Lower lobe of right lung (tissue), 2 donors: ENCODE data around the gene DCDC2. TPM values are rescaled to one million over a fixed set of nuclear protein-coding genes. Genes with fewer than 3 reads are reported as not detected.

Source experiments
- ATAC-seq, 2 donors: fragments of 200-7000 bp; cut with Tn5 transposase; one replicate each; pipeline ENCODE4 v1.9.1; 2020 to 2022; ENCODE audit warnings: mild to moderate bottlenecking in 2 of 2, moderate library complexity in 2 of 2
- DNase-seq: peaks from one replicate; pipeline ENCODE4 v3.0.0-alpha.2; 2020
- H3K27ac ChIP-seq: fragments of 200-600 bp; one replicate; pipeline ENCODE4 v1.8.0; 2022
- H3K27me3 ChIP-seq: fragments of 200-600 bp; one replicate; pipeline ENCODE4 v1.8.0; 2022; ENCODE audit warnings: low read depth
- H3K36me3 ChIP-seq: fragments of 200-600 bp; one replicate; pipeline ENCODE4 v1.8.0; 2022; ENCODE audit warnings: mild to moderate bottlenecking
- H3K4me1 ChIP-seq: fragments of 200-600 bp; one replicate; pipeline ENCODE4 v1.8.0; 2022
- H3K4me3 ChIP-seq: fragments of 200-600 bp; one replicate; pipeline ENCODE4 v1.8.0; 2022; ENCODE audit warnings: mild to moderate bottlenecking
- H3K9me3 ChIP-seq: fragments of 200-600 bp; one replicate; pipeline ENCODE4 v1.8.0; 2022
- CTCF ChIP-seq: fragments of 200-600 bp; IDR thresholded peaks from one replicate; pipeline ENCODE4 v1.8.0; 2022; ENCODE audit warnings: antibody characterized with exemption, mild to moderate bottlenecking
- intact Hi-C: fragments of 100-400 bp; cut with DNase I; formaldehyde crosslinking; loops from one replicate; pipeline ENCODE4 v1.11.0; 2022
- total RNA-seq: library from RNA; stranded (reverse); fragmentation: NEBNext Ultra II Directional; extraction: Animal tissue kit (Norgen Biotek cat#: 25700); gene quantifications from one replicate; pipeline ENCODE4 v1.2.1, GENCODE V29; 2021
- donor health status: DM: no; HTN: yes; CAD: no; lungs with severe emphysema.

DCDC2 gene
- total RNA-seq, 1 donor from 2014 or later, result 5.6 TPM

- H3K27me3 ChIP-seq, result peaks cover 19% of the 10 kb centered on the region
- H3K27ac ChIP-seq, result no peak overlapping the region
These were observed 235.7 kb downstream of the DCDC2 start for GRCh38 chr6:24122139-24122538.

More at GRCh38 chr6:24122139-24122538, 235.7 kb downstream of the DCDC2 start:
- no peaks in the 10 kb centered on the region for H3K4me1 ChIP-seq
- no peak for ATAC-seq
- no peak overlapping the region for H3K4me3 ChIP-seq
- TF ChIP-seq CTCF, result no peak
- no peak for DNase-seq
- intact Hi-C loops, result no loop called here
- no peaks in the 10 kb centered on the region for H3K9me3 ChIP-seq
- no peaks in the 10 kb centered on the region for H3K36me3 ChIP-seq

Other genes with a start within 250 kb of the DCDC2 start
- not detected for gene NRSN1, start 231.8 kb downstream of the DCDC2 start, total RNA-seq
- gene MRS2, start 44.9 kb upstream of the DCDC2 start, total RNA-seq, result 20.5 TPM
- gene GPLD1, start 131.5 kb upstream of the DCDC2 start, total RNA-seq, result 3.6 TPM
- 13.8 TPM for gene ALDH5A1, start 136.9 kb upstream of the DCDC2 start, total RNA-seq